Urinary bladder (tissue), 4 donors: ENCODE data around the gene ADGRG3. TPM values are rescaled to one million over a fixed set of nuclear protein-coding genes. Genes with fewer than 3 reads are reported as not detected.

ENCODE experiments used
- DNase-seq: peaks from one replicate; pipeline ENCODE4 v3.0.0-alpha.2; 2015; ENCODE audit errors: extremely low spot score
- H3K27ac ChIP-seq: one replicate; pipeline ENCODE4 v1.5.1; 2013; ENCODE audit warnings: low read depth, mild to moderate bottlenecking, moderate library complexity
- H3K36me3 ChIP-seq: one replicate; pipeline ENCODE4 v1.6.1; 2013; ENCODE audit warnings: mild to moderate bottlenecking, moderate library complexity; ENCODE audit not compliant: insufficient read depth
- H3K4me1 ChIP-seq: one replicate; pipeline ENCODE4 v1.6.1; 2013; ENCODE audit warnings: mild to moderate bottlenecking, moderate library complexity; ENCODE audit not compliant: insufficient read depth
- H3K4me3 ChIP-seq: one replicate; pipeline ENCODE4 v1.5.1; 2013; ENCODE audit warnings: low read depth, low read length
- WGBS: extraction: QIAGEN DNeasy Blood & Tissue Kit; methylation state at CpG from one replicate; pipeline ENCODE4 v1.1.7; 2013; 5-methylcytosine and 5-hydroxymethylcytosine counted together
- polyA plus RNA-seq: library from polyadenylated mRNA; stranded (reverse); fragments of 200-250 nt; gene quantifications from one replicate; pipeline ENCODE4 v1.2.3, GENCODE V29; 2013
- total RNA-seq: library from RNA; depleted of rRNA; stranded (reverse); fragments of >200 nt; gene quantifications from one replicate; pipeline ENCODE4 v1.2.3, GENCODE V29; 2014
- donor health status: healthy with polysubstance abuse.
- donor health status: healthy.

Gene ADGRG3
- total and polyA plus RNA-seq, 2 donors = 1.2 to 1.5 TPM

- 83% methylated on average over 10 of the region's 10 CpGs for WGBS
- no peaks in the 10 kb centered on the region for H3K36me3 ChIP-seq
- no peak overlapping the region for H3K4me3 ChIP-seq
- no peak for DNase-seq
- no peaks in the 10 kb centered on the region for H3K4me1 ChIP-seq
- H3K27ac ChIP-seq = no peak overlapping the region
Observed at GRCh38 chr16:57658130-57658877, 9.8 kb upstream of the ADGRG3 start.

GRCh38 chr16:57658878-57659674, 9.0 kb upstream of the ADGRG3 start:
- H3K36me3 ChIP-seq = no peaks in the 10 kb centered on the region
- DNase-seq = no peak
- no peak overlapping the region for H3K27ac ChIP-seq
- WGBS = 74% methylated on average over 19 of the region's 19 CpGs
- H3K4me1 ChIP-seq = no peaks in the 10 kb centered on the region
- no peak overlapping the region for H3K4me3 ChIP-seq

GRCh38 chr16:57660715-57661463, 7.2 kb upstream of the ADGRG3 start:
- no peaks in the 10 kb centered on the region for H3K36me3 ChIP-seq
- no peaks in the 10 kb centered on the region for H3K4me1 ChIP-seq
- H3K4me3 ChIP-seq = no peak overlapping the region
- 91% methylated on average over 11 of the region's 11 CpGs for WGBS
- no peak overlapping the region for H3K27ac ChIP-seq
- DNase-seq = no peak

GRCh38 chr16:57661510-57661909, 6.6 kb upstream of the ADGRG3 start:
- Histone ChIP-seq H3K4me1 (no peaks in the 10 kb centered on the region), H3K4me3 (no peak overlapping the region), H3K27ac (no peak overlapping the region), H3K36me3 (no peaks in the 10 kb centered on the region)
- WGBS = 94% methylated on average over 7 of the region's 7 CpGs
- no peak for DNase-seq

- H3K4me3 ChIP-seq = no peak overlapping the region
- H3K4me1 ChIP-seq = no peaks in the 10 kb centered on the region
- DNase-seq = no peak
- H3K27ac ChIP-seq = no peak overlapping the region
- no peaks in the 10 kb centered on the region for H3K36me3 ChIP-seq
- 86% methylated on average over 20 of the region's 20 CpGs for WGBS
Observed at GRCh38 chr16:57661936-57662906, 5.9 kb upstream of the ADGRG3 start.

GRCh38 chr16:57663436-57663835, 4.7 kb upstream of the ADGRG3 start:
- WGBS = 88% methylated on average over 21 of the region's 21 CpGs

GRCh38 chr16:57663917-57664661, 4.0 kb upstream of the ADGRG3 start:
- H3K4me1 ChIP-seq = no peaks in the 10 kb centered on the region
- no peak overlapping the region for H3K27ac ChIP-seq
- DNase-seq = no peak
- H3K4me3 ChIP-seq = no peak overlapping the region
- no peaks in the 10 kb centered on the region for H3K36me3 ChIP-seq
- WGBS = 80% methylated on average over 15 of the region's 15 CpGs

More at GRCh38 chr16:57663436-57663835, 4.7 kb upstream of the ADGRG3 start:
- DNase-seq = no peak
- no peak overlapping the region for H3K4me3 ChIP-seq
- H3K36me3 ChIP-seq = no peaks in the 10 kb centered on the region
- no peaks in the 10 kb centered on the region for H3K4me1 ChIP-seq
- no peak overlapping the region for H3K27ac ChIP-seq

- Histone ChIP-seq H3K36me3 (no peaks in the 10 kb centered on the region), H3K4me3 (no peak overlapping the region), H3K4me1 (no peaks in the 10 kb centered on the region), H3K27ac (no peak overlapping the region)
- 87% methylated on average over 6 of the region's 6 CpGs for WGBS
- no peak for DNase-seq
Observed at GRCh38 chr16:57664662-57665025, 3.5 kb upstream of the ADGRG3 start.

- no peaks in the 10 kb centered on the region for H3K36me3 ChIP-seq
- no peak overlapping the region for H3K27ac ChIP-seq
- no peak for DNase-seq
- WGBS = 66% methylated on average over 4 of the region's 4 CpGs
- H3K4me3 ChIP-seq = no peak overlapping the region
- no peaks in the 10 kb centered on the region for H3K4me1 ChIP-seq
Observed at GRCh38 chr16:57665541-57665940, 2.6 kb upstream of the ADGRG3 start.

- 88% methylated on average over 11 of the region's 11 CpGs for WGBS
- no peak overlapping the region for H3K27ac ChIP-seq
- no peak for DNase-seq
Observed at GRCh38 chr16:57666353-57667047, 1.6 kb upstream of the ADGRG3 start.

GRCh38 chr16:57667048-57667525, 1.0 kb upstream of the ADGRG3 start:
- Histone ChIP-seq H3K4me1 (no peaks in the 10 kb centered on the region), H3K4me3 (no peak overlapping the region), H3K36me3 (no peaks in the 10 kb centered on the region), H3K27ac (no peak overlapping the region)
- WGBS = 86% methylated on average over 5 of the region's 5 CpGs
- DNase-seq = no peak

More at GRCh38 chr16:57666353-57667047, 1.6 kb upstream of the ADGRG3 start:
- no peak overlapping the region for H3K4me3 ChIP-seq
- H3K36me3 ChIP-seq = no peaks in the 10 kb centered on the region
- no peaks in the 10 kb centered on the region for H3K4me1 ChIP-seq
